Mucosa of gallbladder (tissue), 1 donor: Measurements from ENCODE around the gene ZNF613. TPM values are rescaled to one million over a fixed set of nuclear protein-coding genes. Genes with fewer than 3 reads are reported as not detected.
"Not testable (repeated sequence)": the region's sequence is repeated elsewhere in the genome, so short reads cannot be mapped to it uniquely, and the experiment has no call there.

ENCODE experiments used
- DNase-seq: peaks from one replicate; pipeline ENCODE4 v3.0.0-alpha.2; 2020; ENCODE audit warnings: low spot score
- total RNA-seq: library from RNA; stranded (reverse); gene quantifications from one replicate; pipeline ENCODE4 v1.2.1, GENCODE V29; 2021
- donor health status: DM: no; HTN: no; CAD: no.

The ZNF613 gene
- total RNA-seq, 1 donor from 2014 or later = 7.9 TPM

- no peak for DNase-seq
Observed at GRCh38 chr19:51944798-51945552, 17.7 kb downstream of the ZNF613 start.

- DNase-seq = no peak
Observed at GRCh38 chr19:51946602-51947001, 19.3 kb downstream of the ZNF613 start.

DNA sequence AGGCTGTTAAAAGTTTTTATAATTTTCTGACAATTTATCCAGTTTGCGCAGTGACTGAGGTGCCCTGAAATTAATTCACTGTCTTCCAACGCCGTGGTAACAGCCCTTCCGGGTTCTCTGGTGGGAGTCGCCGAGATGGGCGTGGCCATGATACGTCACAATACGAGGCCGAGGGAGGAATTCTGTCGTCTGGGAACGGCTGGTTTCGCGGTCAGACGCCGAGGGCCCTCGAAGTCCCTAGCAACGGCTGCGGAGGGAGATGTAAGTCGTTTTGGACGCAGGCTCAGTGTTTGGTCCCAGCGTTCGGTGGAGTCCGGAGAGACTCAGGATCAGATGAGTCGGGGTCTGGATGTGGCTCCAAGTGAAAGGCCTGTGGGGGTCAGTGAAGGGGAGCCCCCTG, 21.7 kb downstream of the ZNF613 start:
- DNase-seq = no peak

DNA sequence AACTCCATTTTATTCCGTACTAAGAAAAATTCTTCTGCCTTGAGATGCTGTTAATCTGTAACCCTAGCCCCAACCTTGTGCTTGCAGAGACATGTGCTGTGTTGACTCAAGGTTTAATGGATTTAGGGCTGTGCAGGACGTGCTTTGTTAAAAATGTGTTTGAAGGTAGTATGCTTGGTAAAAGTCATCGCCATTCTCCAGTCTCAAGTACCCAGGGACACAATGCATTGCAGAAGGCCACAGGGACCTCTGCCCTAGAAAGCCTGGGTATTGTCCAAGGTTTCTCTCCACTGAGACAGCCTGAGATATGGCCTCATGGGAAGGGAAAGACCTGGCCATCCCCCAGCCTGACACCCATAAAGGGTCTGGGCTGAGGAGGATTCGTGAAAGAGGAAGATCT, 30.6 kb downstream of the ZNF613 start:
- not testable (repeated sequence) for DNase-seq

- DNase-seq = no peak
Observed at GRCh38 chr19:51959791-51960190, 32.5 kb downstream of the ZNF613 start.

DNA sequence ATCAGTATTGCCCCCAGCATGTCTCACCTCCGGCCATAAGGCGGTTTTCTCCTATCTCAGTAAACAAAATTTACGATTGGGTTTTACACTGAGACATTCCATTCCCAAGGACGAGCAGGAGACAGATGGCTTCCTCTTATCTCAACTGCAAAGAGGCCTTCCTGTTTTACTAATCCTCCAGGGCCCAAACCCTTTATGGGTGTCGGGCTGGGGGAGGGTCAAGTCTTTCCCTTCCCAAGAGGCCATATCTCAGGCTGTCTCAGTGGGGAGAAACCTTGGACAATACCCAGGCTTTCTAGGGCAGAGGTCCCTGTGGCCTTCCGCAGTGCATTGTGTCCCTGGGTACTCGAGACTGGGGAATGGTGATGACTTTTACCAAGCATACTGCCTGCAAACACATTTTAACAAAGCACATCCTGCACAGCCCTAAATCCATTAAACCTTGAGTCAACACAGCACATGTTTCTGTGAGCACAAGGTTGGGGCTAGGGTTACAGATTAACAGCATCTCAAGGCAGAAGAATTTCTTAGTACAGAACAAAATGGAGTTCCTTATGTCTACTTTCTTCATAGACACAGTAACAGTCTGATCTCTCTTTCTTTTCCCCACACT, 33.5 kb downstream of the ZNF613 start:
- DNase-seq = not testable (repeated sequence)

- no peak for DNase-seq
Observed at GRCh38 chr19:51965583-51965982, 38.3 kb downstream of the ZNF613 start.

DNA sequence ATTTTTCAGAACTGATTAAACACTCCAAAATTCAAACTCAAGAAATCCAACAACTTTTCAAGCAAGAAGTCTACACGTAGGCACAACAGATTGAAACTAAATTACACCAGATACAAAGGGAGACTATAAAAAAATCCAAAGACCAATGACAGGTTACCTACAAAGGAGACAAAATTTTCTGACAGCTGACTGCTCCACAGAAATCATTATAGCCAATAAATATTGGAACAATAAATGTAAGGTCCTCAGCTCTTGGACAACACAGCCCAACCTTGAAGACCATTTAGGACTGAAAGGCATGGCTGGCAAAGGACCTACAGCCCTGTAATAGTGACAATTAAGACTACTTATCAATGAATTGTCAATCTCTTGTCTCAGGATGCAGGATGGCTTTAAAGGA, 43.4 kb downstream of the ZNF613 start:
- no peak for DNase-seq

GRCh38 chr19:51971624-51972023, 44.4 kb downstream of the ZNF613 start:
- DNase-seq = no peak

DNA sequence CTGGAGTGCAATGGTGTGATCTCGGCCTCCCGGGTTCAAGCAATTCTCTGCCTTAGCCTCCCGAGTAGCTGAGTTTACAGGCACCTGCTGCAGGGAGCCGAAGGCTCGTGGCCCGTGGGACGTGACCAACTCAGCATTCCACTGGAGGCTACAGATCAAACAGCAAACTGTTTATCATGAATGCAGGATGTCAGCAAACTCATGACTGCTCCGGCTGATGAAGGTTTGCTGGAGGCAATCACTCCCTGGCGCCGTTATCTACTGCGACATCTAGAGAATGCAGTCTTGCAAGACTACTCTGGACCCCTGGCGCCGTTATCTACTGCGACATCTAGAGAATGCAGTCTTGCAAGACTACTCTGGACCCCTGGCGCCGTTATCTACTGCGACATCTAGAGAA, 48.5 kb downstream of the ZNF613 start:
- DNase-seq = not testable (repeated sequence)

GRCh38 chr19:51976852-51977251, 49.6 kb downstream of the ZNF613 start:
- no peak for DNase-seq

DNA sequence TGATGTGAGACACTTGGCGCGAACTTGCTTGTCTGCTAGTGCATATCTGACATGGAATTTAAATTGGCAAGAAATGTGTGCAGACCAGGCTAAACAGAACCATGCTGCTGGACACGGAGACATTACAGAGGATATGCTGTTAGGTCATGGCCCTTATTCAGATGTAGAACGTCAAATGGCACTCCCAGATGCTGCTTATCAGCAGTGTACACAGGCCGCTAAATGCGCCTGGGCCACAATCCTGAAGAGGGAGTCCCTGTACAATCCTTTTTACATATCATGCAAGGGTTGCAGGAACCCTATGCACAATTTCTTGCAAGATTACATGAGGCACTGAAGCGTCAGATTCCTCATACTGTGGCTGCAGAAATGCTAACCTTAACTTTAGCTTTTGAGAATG, 50.1 kb downstream of the ZNF613 start:
- no peak for DNase-seq

- DNase-seq = no peak
Observed at GRCh38 chr19:51978882-51979281, 51.6 kb downstream of the ZNF613 start.

DNA sequence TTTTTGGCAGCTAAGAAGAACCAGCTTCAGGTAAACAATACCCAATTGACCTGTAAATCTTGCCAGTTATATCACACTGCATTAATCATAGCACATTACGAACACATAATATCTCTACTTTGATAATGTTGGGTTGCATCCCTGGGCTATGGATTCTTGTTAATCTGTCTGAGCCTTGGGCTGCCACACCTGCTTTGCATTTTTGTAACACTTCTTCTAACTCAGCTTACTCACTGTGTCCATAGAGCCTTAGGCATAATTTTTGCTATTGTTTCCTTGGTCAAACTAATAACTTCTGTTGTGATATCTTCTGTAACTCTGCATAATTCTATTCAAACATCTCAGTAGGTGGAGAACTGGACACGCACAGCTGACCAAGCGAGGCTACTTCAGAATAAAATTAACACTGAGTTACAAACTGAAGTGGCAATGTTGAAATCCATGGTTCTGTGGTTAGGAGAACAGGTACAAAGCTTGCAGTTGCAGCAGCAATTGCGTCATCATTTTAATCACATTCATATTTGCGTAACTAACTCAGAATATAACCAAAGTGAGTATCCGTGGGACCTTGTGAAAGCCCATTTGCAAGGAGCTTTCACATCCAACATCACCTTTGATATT, 53.0 kb downstream of the ZNF613 start:
- no peak for DNase-seq

DNA sequence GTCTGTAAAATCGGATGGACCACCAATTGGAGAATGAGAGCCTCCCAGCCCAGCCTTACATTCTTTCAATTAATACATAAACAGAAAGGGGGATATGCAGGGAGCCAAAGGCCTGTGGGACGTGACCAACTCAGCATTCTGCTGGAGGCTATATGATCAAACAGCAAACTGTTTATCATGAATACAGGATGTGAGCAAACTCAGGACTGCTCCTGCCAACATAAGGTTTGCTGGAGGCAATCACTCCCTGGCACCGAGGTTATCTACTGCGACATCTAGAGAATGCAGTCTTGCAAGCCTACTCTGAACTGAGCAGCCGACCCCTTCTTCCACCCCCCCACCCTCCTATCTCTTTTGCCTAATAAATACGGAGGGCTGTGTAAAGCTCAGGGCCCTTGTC, 53.7 kb downstream of the ZNF613 start:
- DNase-seq = not testable (repeated sequence)

DNA sequence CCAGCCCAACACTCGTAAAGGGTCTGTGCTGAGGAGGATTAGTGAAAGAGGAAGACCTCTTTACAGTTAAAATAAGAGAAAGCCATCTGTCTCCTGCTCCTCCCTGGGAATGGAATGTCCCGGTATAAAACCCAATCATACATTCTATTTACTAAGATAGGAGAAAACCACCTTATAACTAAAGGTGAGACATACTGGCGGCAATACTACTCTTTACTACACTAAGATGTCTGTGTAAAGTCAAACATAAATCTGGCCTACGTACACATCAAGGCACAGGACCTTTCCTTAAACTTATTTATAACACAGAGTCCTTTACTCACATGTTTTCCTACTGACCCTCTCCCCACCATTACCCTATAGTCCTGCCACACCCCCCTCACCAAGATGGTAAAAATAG, 56.1 kb downstream of the ZNF613 start:
- DNase-seq = no peak

GRCh38 chr19:51986309-51987291, 59.3 kb downstream of the ZNF613 start, which contains the start of gene ZNF350:
Gene ZNF350, minus strand, starts transcription at chr19:51986840. Its CDS starts 12,480 bp downstream, at chr19:51974360.
- peak; percentile 98 for DNase-seq

GRCh38 chr19:51993422-51993821, 66.2 kb downstream of the ZNF613 start:
- no peak for DNase-seq

- DNase-seq = no peak
Observed at GRCh38 chr19:51994048-51994644, 66.9 kb downstream of the ZNF613 start.
